Stimulated activated CD8-positive, alpha-beta memory T cell treated with anti-CD3 and anti-CD28 coated beads, Interleukin-12 subunit alpha, Interleukin-12 subunit beta, amount 100 ng/mL, for 24 hours (primary cell): ENCODE data around the gene EXOC7.

Source experiments
- DNase-seq: peaks from one replicate; pipeline ENCODE4 v3.0.0-alpha.2; 2020; ENCODE audit errors: extremely low read depth

EXOC7 gene

DNA sequence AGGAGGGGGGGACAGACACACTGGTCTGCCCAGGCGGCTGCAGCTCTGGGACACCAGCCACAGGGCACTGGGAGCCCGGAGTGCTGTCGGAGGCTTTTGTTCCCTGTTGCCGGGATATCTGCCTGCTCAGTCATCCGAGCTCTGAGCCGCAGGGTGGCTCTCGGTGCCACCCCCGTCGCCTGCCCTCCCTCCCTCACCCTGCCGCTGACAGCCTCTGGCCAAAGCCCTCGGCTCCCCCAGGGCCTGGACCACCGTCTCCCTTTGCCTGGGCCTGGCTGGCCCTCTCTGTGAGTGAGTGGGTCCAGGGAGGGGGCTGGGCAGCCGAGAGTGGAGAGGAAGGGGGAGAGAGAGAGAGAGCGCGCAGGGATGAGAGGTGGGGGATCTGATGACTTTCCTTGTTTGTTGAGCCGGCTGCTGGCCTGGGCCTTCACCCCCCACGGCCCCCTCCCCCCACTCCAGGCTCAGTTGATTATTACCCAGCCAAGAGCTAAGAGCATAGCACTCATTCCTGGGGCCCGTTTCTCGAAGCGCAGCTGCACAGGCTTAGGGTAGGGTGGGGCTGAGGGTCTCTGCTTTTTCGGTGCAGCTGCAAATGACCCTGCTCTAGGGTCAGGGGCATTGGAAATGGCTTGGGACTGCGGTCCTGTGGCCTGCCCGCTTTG is 34.8 kb upstream of the EXOC7 start:
- no peak for DNase-seq

DNA sequence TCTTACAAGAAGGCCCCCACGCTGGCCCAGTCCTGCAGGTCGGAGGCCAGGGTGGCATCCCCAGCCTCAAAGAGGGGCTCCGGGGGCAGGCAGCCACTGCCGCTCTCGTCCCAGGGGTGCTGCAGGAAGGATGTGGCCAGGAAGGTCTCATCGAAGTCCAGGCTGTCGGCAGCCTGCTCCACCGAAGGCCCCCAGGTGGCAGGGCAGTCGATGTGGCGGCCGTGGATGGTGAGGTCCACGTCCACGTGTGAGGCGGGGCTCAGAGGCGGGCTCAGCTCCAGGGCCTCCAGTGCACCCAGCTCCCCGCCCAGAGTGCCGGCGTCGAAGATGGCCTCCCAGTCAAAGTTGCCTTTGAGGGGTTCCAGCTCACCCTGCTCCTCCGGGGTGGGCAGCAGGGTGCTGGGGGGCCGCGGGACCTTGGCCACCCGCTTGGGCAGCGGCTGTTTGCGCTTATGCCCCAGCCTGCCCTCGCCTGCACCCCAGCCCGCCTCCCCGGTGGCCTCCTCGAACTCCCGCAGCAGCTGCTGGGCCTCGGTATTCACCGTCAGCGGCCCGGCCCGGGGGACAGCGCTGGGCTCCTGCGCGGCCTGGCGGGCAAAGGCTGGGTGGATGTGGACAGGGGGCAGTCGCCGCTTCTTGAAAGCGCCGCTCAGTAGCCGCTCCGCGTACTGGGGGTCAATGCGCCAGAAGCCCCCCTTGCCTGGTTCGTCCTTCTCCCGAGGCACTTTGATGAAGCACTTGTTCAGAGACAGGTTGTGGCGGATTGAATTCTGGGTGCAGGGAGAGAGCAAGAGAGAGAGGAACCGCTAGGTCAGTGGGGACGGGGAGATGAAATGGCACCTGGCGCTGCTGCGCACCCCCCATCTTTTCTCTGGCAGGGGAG is 34.0 kb upstream of the EXOC7 start:
- DNase-seq: no peak

DNA sequence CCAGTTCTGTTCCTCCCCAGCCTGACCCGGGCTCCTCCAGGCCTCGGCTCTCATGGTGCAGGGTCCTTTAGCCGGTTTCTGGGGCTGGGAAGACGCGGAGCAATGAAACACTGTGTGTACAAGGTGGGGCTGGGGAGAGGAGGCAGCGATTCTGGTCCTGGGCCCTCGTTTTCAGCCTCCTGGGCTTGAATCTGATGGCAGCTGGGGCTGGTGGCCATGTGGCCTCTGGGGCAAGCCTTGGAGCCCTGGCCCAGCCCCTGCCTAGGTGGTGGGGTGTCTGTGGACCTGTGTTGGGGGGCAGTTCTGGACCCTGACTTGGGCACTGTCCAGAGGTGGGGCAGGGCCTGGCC is 33.4 kb upstream of the EXOC7 start:
- no peak for DNase-seq

DNA sequence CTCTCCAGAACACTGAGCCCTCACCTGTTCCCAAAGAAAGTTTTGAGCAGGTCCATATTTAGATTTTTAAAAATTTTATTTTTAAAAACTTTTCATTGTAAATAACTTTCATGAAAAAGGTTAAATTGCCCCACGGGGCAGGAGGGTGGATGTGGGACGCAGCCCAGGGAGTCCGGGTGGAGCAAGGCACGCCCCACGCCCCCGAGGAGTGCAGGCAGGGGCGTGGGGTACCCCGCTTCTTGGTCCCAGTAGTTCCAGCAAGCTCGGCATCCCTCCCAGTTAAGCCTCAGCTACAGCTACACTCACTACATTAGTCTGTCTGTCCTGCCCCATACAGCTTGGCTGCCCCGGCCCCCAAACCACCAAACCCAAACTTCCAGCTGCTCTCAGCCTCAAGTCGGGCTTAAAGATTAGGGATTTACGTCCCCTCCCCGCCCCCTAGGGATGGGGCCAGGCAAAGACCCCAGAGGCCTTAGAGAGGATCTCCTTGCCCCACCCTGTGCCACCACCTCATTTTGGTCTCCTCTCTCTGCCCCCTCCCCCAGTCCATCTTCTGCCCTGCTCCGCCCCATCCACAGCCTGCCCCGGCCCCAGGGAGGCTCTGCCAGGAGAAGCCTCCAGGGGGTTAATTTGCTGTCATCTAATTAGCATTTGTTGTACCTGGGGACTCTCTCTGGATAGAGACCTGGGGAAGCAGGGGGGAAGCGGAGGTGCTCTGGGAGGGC is 32.9 kb upstream of the EXOC7 start:
- no peak for DNase-seq

DNA sequence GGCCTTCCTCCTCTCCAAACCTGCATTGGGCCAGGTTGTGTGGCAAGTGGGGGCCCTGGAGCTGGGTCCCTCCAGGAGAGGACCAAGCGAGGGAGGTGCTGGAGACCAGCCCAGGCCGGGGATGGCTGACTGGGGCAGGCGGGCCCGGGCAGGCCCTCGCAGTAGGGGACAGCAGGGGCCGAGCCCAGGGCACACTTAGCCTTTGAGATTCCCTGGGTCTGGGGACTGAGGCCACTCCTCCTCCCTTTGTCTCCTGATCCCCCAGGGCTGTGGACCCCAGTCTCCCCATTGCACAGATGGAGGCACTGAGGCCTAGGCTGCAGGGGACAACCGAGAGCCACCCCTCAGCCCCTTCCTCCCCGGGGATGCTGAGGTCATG is 32.2 kb upstream of the EXOC7 start:
- DNase-seq: no peak

DNA sequence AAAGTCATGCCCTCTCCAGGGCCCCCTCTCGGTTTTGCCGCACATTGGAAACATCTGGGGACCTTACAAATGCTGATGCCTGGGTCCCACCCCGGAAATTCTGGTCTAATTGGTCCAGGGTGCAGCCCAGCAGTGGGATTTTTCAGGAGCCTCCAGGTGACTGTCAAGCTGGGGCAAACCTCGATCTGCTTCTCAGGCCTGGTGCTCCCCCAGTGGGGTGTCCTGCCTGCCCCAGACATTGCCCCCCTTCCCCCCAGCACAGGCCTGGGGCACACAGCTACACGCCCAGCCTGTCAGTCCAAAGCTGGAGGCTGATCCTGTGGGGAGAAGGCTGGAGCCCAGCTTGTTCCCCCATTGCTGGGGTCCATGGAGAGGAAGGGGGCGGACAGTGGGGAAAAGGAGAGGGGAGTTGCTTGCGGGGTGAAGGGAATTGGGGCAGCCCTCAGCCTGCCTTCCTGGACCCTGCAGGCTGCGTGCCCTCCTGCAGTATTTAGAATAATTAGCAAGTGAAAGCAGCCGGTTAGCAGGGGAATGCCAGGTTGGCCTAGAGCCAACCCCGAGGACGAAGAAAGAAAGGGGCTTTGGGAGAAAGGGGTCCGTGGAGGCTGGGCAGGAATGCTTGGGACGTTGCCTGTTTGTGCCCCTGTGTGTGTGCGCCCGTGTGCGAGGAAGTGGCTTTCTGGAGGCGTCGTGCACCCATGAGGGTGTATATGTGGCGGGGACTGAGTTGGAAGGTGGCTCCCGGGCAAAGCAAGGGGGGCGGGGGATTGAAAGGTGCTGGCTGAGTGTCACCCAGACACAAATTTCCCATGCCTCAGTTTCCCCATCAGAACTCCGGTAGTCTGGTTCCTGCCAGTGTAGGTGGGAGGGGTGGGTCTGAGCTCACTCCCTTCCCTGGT is 31.6 kb upstream of the EXOC7 start:
- DNase-seq: no peak

DNA sequence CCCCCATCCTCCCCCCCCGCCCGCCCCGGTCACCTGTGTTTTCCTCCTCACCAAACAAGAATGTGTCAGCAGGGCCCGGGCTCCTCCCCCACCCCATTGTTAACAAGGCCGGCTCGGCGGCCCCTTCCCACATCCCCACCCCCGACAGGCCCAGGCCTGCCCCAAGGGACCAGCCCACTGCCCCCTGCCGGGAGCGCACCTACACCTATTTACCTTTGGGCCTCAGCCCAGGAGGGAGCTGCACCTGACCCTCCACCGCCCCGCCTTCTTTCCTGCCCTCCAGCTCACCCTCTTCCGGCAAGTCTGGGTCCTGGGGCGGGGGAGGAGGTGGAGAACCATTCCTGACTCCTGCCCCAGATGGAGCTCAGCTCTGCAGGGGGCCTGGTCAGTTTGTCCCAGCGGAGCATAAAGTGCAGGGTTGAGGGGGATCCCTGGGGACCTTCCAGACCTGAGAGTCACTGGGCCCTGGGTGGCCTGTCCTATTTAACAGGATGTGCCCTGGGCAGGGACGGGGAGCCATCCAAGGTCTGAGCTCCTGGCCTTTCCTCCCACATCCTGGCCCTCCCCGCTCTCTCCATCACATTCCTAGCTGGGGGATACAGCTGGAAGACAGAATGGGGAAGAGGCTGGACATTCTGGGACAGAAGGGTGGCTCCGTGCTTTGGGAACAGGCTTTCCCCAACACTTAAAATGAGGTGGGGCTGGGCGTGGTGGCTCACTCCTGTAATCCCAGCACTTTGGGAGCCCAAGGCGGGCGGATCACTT is 29.2 kb upstream of the EXOC7 start:
- no peak for DNase-seq

DNA sequence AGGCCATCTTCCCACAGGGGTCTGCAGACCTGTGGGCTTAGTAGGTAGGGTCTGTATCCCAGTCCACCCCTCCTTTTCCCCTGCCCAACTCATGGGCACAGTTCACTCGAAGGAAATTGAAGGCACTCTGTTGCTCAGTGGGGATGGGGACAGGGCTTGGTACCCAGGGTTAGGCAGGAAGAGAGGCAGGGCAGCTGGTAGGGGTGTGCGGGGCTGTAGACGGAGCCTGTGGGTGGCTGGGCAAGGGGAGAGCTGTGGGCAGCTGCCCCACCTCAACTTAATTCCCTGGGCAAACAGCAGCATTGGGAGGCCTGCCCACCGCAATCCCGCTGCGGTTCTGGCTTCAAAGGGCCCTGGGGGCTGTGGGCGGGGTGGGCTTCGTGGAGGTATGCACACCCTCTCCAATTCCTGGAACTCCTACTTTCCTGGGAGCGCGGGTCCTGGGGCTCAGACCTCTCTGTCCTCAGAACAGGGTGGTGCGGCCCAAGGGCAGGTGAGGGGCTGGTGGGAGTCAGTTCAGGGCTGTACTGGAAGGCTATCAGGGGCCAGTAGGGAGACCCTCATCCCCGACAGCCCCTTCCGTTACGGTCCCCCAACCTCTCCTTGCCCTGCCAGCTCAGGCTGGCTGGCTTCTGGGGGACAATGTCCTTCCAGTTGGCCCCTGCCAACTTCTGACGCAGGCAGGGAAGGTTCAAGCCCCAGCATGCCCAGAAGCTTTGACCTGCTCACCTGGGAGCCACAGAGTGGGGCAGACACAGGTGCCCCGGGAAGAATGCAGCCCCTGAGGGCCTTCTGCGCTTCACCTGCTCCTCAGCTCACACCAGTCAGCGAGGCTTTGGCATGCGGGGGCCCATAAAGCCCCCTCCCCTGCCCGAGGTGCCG is 28.3 kb upstream of the EXOC7 start:
- no peak for DNase-seq

DNA sequence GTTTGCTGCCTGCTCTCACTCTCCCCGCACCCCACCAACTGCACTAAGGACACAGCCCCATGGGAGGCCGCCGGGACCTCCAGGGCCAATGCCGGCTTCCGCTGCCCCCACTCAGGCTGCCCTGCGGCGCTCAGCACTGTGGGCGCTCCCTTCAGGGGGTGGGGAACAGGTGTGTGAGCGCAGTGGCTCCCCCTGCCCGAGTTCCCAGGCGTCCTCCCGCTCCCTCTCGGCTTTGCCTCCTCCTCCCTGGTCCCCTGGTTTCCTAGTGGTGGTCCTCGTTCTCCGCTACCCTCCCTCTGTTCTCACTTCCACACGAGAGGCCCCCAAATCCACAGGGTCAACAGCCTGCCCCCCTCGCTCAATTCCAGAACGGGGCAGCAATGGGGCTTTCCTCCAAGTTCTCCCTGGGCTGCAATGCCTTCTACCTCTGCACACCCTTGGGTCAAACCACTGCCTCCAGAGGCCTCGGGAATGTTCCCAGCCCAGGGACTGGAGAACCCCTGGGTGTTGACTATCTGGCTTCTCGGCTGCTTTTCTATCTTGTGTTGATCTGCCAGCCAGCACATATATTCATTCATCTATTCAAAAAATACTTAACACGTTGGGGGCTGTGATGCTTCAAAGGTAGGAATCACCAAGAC is 27.6 kb upstream of the EXOC7 start:
- no peak for DNase-seq

DNA sequence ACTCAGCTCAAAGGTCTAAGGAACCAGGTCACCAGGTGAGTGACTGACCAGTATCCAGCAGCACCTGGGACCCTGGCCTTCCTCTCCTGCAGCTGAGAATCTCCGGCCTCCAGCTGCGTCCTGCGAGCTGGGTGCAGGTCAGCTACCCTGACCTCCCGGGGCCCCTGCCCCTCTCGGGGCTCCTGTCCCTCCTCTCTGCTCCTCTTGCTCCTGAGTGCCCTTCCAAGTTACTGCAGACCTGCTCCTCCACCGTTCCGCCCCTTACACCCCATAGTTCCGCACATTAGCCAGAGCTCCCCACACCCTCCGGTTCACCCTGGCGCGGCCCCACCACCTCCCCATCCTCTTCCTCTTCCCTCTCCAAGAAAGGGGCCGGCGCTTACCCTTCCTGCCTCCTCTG is 26.9 kb upstream of the EXOC7 start:
- no peak for DNase-seq

DNA sequence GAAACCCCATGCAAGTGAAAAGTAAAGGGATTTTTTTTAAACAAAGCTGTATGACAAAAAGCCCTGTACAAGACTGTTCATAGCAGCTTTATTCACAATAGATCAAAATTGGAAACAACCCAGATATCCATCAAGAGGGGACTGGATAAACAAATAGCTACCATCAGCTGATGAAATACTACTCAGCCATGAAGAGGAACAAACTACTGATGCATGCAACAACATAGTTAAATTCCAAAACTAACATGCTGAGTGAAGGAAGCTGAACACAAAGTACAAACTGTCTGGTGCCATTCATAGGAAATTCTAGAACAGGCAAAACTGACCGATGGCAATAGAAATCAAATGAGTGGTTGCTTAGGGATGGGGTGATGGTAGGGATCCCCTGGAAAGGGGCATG is 22.3 kb upstream of the EXOC7 start:
- no peak for DNase-seq

DNA sequence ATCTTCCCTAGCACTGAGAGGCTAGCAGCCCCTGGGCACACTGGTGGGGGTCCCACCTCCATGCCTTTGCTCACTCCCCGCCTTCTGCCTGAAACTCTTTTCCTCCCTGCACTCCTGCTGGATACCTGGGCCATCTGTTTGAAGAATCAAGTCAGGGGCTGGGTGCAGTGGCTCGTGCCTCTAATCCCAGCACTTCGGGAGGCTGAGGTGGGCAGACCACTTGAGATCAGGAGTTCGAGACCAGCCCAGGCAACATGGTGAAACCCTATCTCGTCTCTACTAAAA is 21.7 kb upstream of the EXOC7 start:
- DNase-seq: no peak

DNA sequence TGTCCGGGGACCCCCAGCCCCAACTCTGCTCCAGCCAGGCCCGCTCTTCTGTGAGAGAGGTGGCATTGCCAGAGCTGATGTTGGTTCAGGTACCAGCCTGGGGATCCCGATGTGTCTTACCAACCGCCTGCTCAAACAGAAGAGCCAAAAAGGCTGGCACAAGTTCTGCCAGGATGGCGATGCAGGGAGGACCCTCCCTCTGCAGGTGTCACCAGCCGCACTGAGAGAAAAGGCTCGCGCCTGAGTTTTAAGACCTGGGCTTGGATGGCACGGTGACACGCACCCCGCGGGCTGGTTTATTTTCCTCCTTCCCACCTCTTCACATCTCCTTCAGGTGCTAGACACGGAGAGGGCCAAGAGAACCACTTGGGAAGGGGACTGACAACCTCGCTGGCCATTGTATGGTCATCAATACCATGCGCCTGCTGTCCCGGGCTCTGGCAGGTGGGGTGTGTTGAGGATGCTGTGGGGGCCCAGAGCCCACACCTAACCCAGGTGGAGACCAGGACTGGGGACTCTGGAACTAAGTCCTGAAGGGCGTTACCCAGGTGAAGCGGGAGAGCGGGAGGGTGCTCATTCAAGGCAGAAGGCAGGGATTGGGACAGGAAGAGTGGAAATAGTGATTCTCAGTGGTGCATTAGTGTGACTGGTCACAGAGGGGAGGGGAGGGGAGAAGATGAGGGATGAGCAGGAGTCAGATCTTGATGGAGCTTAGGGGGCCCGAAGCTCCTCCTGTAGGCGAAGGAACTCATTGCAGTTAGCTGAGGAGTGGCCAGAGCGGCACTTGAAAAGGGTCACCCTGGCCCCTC is 21.2 kb upstream of the EXOC7 start:
- no peak for DNase-seq

DNA sequence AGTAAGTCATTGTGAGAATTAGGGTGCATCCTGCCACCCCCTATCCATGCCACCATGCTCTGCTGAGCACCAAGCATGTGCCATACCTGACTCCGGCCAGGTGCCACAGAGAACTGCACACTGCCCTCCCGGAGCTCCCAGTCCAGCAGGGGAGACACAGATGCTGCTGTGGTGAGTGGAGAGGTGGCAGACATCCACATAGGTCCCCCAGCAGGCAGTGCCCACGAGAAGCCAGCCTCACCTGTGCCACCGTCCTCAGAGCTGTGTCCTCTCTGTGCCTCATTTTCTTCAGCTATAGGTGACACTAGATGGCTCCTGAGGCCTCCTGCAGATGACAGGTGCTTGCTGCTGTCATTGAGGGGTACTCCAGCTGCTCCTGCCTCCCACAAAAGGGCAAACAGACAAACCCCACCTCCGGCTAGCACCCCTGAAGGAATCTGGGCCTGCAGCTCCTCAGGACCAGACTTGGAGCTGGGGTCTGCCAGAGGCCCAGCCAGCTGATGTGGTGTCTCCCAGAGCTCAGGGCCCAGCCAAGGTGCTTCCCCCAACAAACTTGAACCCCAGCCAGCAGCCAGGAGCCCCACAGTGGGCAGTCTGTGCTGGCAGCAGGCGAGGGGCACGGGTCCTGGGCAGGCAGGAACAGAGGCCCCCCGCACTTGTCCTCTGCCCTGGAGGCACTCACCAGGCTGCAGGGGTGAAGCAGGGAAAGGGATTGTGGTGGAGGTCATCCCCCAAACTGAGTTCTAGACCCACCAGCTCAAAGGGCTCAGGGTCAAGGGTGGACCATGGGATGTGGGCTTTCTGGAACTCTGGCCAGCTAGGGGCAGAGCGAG is 20.4 kb upstream of the EXOC7 start:
- no peak for DNase-seq

DNA sequence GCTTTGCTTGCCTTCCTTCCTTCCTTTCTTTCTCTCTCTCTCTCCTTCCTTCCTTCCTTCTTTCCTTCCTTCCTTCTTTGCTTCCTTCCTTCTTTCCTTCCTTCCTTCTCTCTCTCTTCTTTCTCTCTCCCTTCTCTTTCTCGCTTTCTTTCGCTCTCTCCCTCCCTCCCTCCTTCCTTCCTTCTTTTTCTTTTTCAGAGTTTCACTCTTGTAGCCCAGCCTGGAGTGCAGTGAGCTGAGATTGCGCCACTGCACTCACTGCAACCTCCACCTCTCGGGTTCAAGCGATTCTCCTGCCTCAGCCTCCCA is 19.6 kb upstream of the EXOC7 start:
- DNase-seq: no peak

DNA sequence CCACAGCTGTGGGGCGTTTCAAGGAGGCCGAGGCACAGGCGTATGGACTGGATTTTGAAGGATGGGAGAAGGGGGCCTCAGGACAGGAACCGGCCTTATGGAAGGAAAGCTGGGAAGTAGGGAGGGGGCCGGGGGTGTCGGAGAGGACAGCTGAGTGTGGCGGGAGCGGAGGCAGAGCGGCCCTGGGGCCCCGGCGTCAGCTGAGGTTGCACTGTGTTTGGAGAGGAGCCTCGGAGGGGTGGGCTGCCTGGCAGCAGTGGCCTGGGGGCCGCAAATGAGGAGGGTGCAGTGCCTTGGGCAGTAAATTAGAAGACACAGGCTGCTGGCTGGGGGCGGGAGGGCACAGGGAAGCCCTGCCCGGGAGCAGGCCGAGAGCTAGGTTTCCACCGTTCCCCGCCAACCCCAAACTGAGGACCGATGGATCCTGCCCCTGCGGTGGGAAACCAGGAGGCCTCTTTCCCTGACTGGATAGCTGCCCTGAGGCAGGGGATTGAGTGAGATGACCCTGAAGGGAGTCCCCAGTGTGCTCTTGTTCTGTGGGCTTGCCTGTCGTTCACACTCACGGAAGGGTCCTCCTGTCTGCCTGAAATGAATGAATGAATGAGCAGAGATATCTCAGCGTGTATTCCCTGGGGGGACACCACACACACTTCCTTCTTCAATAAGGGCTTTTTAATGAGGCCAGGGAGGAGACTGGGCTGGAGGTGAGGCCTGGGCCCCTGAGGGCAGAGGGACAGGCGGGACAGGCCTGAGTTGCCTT is 19.0 kb upstream of the EXOC7 start:
- no peak for DNase-seq

DNA sequence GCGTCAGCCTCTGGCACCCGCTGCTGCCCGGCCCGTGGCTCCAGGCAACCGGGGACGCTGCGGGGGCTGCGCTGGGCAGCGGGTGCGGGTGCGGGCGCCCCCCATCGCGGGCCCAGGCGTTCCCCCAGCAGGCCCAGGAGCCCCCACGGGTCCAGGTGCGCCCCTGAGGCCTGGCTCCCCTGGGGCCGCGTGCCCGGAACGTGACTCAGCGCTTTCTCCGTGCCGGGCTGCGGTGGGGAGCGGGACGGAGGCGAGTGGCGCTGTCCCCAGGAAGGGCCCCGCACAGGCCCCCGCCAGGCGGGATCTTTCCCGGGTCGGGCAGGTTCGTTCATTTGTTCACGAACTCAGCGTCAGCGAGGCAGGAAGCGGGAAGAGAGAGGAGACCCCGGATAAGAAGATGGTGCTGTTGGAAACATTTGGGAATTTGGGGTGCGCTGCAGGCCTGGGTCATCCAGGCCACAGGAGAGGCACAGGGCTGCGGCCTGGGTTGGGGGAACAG is 18.4 kb upstream of the EXOC7 start:
- no peak for DNase-seq
